GM08714 (cell line): ENCODE data around the gene FLT3LG.
A peak's percentile ranks its signal among the peaks of the same experiment; 100 is the strongest.
"Not testable (repeated sequence)": the region's sequence is repeated elsewhere in the genome, so short reads cannot be mapped to it uniquely, and the experiment has no call there.

ENCODE experiments used
- H3K4me3 ChIP-seq: fragments of 200-500 bp; sonication (Bioruptor generic); 2 replicates; pipeline ENCODE4 v1.5.1; 2014; ENCODE audit warnings: mild to moderate bottlenecking, low read length, inconsistent platforms
- ZNF274 ChIP-seq: IDR thresholded peaks from 2 replicates; pipeline ENCODE4 v1.6.1; 2012; ENCODE audit warnings: mild to moderate bottlenecking, low read depth, low read length

Gene FLT3LG

GRCh38 chr19:49445997-49446396 lies 28.0 kb upstream of the FLT3LG start:
- TF ChIP-seq ZNF274, result no peak
- H3K4me3 ChIP-seq, result no peak overlapping the region

- H3K4me3 ChIP-seq, result no peak overlapping the region
Observed at GRCh38 chr19:49447485-49448431, 26.3 kb upstream of the FLT3LG start.

GRCh38 chr19:49448432-49448786 lies 25.6 kb upstream of the FLT3LG start:
- no peak for TF ChIP-seq ZNF274
- no peak overlapping the region for H3K4me3 ChIP-seq

More at GRCh38 chr19:49447485-49448431, 26.3 kb upstream of the FLT3LG start:
- no peak for TF ChIP-seq ZNF274

- no peak for TF ChIP-seq ZNF274
- peak overlapping the region; percentile 90 for H3K4me3 ChIP-seq
Observed at GRCh38 chr19:49450405-49450804, 23.6 kb upstream of the FLT3LG start.

- peak within 1 kb of the TSS; percentile 90 for H3K4me3 ChIP-seq
- no peak for TF ChIP-seq ZNF274
Observed at GRCh38 chr19:49451430-49452181, 22.4 kb upstream of the FLT3LG start, which contains the start of gene PIH1D1. Gene PIH1D1, minus strand, starts transcription at chr19:49451814. Its CDS starts 240 bp downstream, at chr19:49451574.

- peak within 1 kb of the TSS; percentile 80 for H3K4me3 ChIP-seq
- TF ChIP-seq ZNF274, result no peak
Observed at GRCh38 chr19:49453013-49453756, 20.8 kb upstream of the FLT3LG start, which contains the start of gene ALDH16A1. Gene ALDH16A1, plus strand, starts transcription at chr19:49453225. Its CDS starts 107 bp downstream, at chr19:49453332.

- H3K4me3 ChIP-seq, result peak overlapping the region; percentile 80
- no peak for TF ChIP-seq ZNF274
Observed at GRCh38 chr19:49453757-49454240, 20.2 kb upstream of the FLT3LG start.

- no peak overlapping the region for H3K4me3 ChIP-seq
- no peak for TF ChIP-seq ZNF274
Observed at GRCh38 chr19:49455773-49456172, 18.2 kb upstream of the FLT3LG start.

- H3K4me3 ChIP-seq, result no peak overlapping the region
- TF ChIP-seq ZNF274, result no peak
Observed at GRCh38 chr19:49456326-49456725, 17.7 kb upstream of the FLT3LG start.

GRCh38 chr19:49458567-49458903 lies 15.5 kb upstream of the FLT3LG start:
- no peak overlapping the region for H3K4me3 ChIP-seq
- no peak for TF ChIP-seq ZNF274

- no peak for TF ChIP-seq ZNF274
Observed at GRCh38 chr19:49459388-49459787, 14.6 kb upstream of the FLT3LG start.

GRCh38 chr19:49461130-49461529 lies 12.9 kb upstream of the FLT3LG start:
- not testable (repeated sequence) for H3K4me3 ChIP-seq

More at GRCh38 chr19:49459388-49459787, 14.6 kb upstream of the FLT3LG start:
- no peak overlapping the region for H3K4me3 ChIP-seq

- H3K4me3 ChIP-seq, result no peak overlapping the region
- no peak for TF ChIP-seq ZNF274
Observed at GRCh38 chr19:49461656-49462055, 12.4 kb upstream of the FLT3LG start.

- no peak for TF ChIP-seq ZNF274
- H3K4me3 ChIP-seq, result no peak overlapping the region
Observed at GRCh38 chr19:49462492-49462891, 11.5 kb upstream of the FLT3LG start.
